ENCODE results near the gene MTHFR.

GRCh38 chr1:11740258-11741192 lies 65.2 kb downstream of the MTHFR start:
- TF ChIP-seq POLR2A (IDR thresholded peaks at IDR 0.05) (no peak), CTCF (IDR thresholded peaks at IDR 0.05) (no peak)
